Calu3 (cell line): ENCODE measurements around the gene PNMA1. TPM values are rescaled to one million over a fixed set of nuclear protein-coding genes. Genes with fewer than 3 reads are reported as not detected.

ENCODE experiments used
- BruUV-seq: library from RNA; stranded (reverse); fragments of 400-500 nt; replicated peaks from 2 replicates; lab custom pipeline; 2021; lab: Mats Ljungman, UMichigan
- CTCF ChIA-PET: fragments of 300-600 bp; sonication (Branson Sonifier 250); formaldehyde crosslinking; loops from one replicate; lab custom pipeline; 2022; ENCODE audit warnings: antibody characterized with exemption; lab: Charles Lee
- DNase-seq: peaks from one replicate; pipeline ENCODE4 v3.0.0; 2022
- H3K27ac Mint-ChIP-seq: one replicate; pipeline ENCODE4 v1.8.0; 2022; ENCODE audit warnings: mixed read lengths; ENCODE audit not compliant: unreplicated experiment
- H3K27me3 Mint-ChIP-seq: one replicate; pipeline ENCODE4 v1.8.0; 2022; ENCODE audit warnings: mixed read lengths; ENCODE audit not compliant: unreplicated experiment
- H3K36me3 Mint-ChIP-seq: one replicate; pipeline ENCODE4 v1.8.0; 2022; ENCODE audit warnings: mild to moderate bottlenecking, moderate library complexity, mixed read lengths; ENCODE audit not compliant: insufficient read depth, unreplicated experiment
- H3K4me1 Mint-ChIP-seq: one replicate; pipeline ENCODE4 v1.8.0; 2022; ENCODE audit warnings: mild to moderate bottlenecking, low read depth, mixed read lengths; ENCODE audit not compliant: unreplicated experiment
- H3K4me3 Mint-ChIP-seq: one replicate; pipeline ENCODE4 v1.8.0; 2022; ENCODE audit warnings: mild to moderate bottlenecking, low read depth, moderate library complexity, mixed read lengths; ENCODE audit not compliant: unreplicated experiment
- H3K9me3 Mint-ChIP-seq: one replicate; pipeline ENCODE4 v1.8.0; 2022; ENCODE audit warnings: low read depth, mixed read lengths; ENCODE audit not compliant: unreplicated experiment
- intact Hi-C: fragments of 100-400 bp; cut with micrococcal nuclease; formaldehyde crosslinking; loops from one replicate; pipeline ENCODE4 v1.10.0; 2022; ENCODE audit not compliant: unreplicated experiment
- microRNA-seq: library from miRNA; unstranded; fragments of <30 nt; microRNA quantifications from one replicate; pipeline ENCODE4 v1.2.0, GENCODE V29; 2022
- total RNA-seq: library from RNA; stranded (reverse); gene quantifications from 2 replicates; pipeline ENCODE4 v1.2.3, GENCODE V29; 2022
- TF ChIP-seq, protein P1 (sequence below): fragments of 200-600 bp; IDR thresholded peaks from one replicate; pipeline ENCODE4 v1.8.0; 2022; ENCODE audit warnings: antibody characterized with exemption; ENCODE audit not compliant: unreplicated experiment

The PNMA1 gene
- total RNA-seq, 1 experiment from 2014 or later, result 37.2 TPM

DNA sequence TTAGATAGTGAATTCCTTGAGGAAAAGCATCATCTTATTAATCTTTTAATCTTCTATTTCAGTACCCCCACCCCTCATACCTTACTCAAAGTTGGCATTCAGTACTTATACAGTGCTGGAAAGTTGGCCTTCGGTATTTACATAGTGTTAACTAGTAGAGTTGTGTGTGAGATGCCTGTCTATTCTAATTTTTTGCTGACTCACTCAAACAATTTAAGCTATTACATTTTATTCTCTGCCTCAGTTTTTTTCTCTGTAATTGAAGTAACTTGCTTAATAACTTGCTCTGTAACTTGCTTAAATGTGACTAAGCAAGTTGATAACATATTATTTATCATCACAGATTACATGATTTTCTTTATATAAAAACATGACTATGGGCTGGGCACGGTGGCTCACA is 49.1 kb downstream of the PNMA1 start:
- no peak overlapping the region for H3K4me3 Mint-ChIP-seq
- intact Hi-C loops, result no loop called here
- no TSS peak for BruUV-seq

GRCh38 chr14:73663548-73664212 is 50.5 kb downstream of the PNMA1 start:
- BruUV-seq, result no TSS peak
- Mint-ChIP-seq H3K4me1 (peaks cover 11% of the 10 kb centered on the region), H3K9me3 (no peaks in the 10 kb centered on the region), H3K27ac (no peak overlapping the region), H3K36me3 (no peaks in the 10 kb centered on the region), H3K4me3 (no peak overlapping the region), H3K27me3 (no peaks in the 10 kb centered on the region)
- no peak for DNase-seq
- TF ChIP-seq, protein P1, sequence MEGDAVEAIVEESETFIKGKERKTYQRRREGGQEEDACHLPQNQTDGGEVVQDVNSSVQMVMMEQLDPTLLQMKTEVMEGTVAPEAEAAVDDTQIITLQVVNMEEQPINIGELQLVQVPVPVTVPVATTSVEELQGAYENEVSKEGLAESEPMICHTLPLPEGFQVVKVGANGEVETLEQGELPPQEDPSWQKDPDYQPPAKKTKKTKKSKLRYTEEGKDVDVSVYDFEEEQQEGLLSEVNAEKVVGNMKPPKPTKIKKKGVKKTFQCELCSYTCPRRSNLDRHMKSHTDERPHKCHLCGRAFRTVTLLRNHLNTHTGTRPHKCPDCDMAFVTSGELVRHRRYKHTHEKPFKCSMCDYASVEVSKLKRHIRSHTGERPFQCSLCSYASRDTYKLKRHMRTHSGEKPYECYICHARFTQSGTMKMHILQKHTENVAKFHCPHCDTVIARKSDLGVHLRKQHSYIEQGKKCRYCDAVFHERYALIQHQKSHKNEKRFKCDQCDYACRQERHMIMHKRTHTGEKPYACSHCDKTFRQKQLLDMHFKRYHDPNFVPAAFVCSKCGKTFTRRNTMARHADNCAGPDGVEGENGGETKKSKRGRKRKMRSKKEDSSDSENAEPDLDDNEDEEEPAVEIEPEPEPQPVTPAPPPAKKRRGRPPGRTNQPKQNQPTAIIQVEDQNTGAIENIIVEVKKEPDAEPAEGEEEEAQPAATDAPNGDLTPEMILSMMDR, result no peak
- intact Hi-C loops, result no loop called here
- CTCF ChIA-PET, result no interaction called here

More for the DNA sequence above, 49.1 kb downstream of the PNMA1 start:
- no peaks in the 10 kb centered on the region for H3K36me3 Mint-ChIP-seq
- no peak overlapping the region for H3K27ac Mint-ChIP-seq
- H3K4me1 Mint-ChIP-seq, result peaks cover 11% of the 10 kb centered on the region
- no peaks in the 10 kb centered on the region for H3K27me3 Mint-ChIP-seq
- TF ChIP-seq, protein P1, result no peak
- CTCF ChIA-PET, result interaction anchor here (0.6 kb wide), 1 partner anchor 8 kb away, joined by 4 read pairs; no protein-coding TSS in a partner anchor
- H3K9me3 Mint-ChIP-seq, result no peaks in the 10 kb centered on the region
- no peak for DNase-seq

DNA sequence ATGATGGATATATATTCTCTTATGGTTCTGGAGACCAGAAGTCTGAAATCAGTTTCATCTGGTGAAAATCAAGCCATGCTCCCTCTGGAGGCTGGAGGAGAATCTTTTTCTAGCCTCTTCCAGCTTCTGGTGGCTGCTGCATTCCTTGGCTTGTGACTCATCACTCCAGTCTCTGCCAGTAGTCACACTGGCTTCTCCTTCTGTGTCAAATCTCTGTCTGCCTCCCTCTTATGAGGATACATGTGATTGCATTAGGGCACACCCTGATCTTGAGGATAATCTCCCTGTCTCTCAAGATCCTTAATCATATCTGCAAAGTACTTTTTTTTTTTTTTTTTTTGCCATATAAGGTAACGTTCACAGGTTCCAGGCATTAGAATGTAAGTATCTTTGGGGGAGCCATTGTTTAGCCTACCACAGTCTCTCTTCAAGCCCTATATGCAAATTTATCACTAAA is 51.7 kb downstream of the PNMA1 start:
- CTCF ChIA-PET, result interaction anchor here (0.6 to 1.0 kb wide), 5 partner anchors 8 to 137 kb away, joined by 3 to 8 read pairs (median 6); partner anchors contain the start of gene DNAL1
- H3K4me1 Mint-ChIP-seq, result peaks cover 11% of the 10 kb centered on the region
- H3K27ac Mint-ChIP-seq, result no peak overlapping the region
- no peaks in the 10 kb centered on the region for H3K27me3 Mint-ChIP-seq
- intact Hi-C loops, result no loop called here
- TF ChIP-seq, protein P1, result peak; percentile 30
- no peak overlapping the region for H3K4me3 Mint-ChIP-seq
- H3K36me3 Mint-ChIP-seq, result no peaks in the 10 kb centered on the region
- DNase-seq, result peak; percentile 65
- no TSS peak for BruUV-seq
- H3K9me3 Mint-ChIP-seq, result no peaks in the 10 kb centered on the region

DNA sequence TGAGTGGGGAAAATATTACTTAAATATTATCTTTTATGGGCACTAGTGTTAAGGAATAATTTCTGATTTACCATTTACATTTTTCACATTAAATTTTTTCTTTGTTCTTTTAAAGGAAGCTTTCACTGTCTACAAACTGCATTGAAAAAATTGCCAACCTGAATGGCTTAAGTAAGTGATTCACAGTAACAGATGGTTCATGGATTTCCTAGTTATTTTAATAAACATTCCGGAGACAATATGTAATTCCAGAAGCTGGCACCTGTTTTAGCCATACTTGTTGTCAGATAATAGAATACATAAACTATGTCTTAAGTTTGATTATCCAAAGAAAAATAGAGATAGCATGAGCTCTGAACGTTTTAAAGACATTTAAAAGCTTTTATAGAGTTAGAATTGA is 52.3 kb downstream of the PNMA1 start:
- Mint-ChIP-seq H3K9me3 (no peaks in the 10 kb centered on the region), H3K36me3 (no peaks in the 10 kb centered on the region), H3K4me1 (peaks cover 11% of the 10 kb centered on the region), H3K4me3 (no peak overlapping the region), H3K27ac (no peak overlapping the region), H3K27me3 (no peaks in the 10 kb centered on the region)
- BruUV-seq, result no TSS peak
- TF ChIP-seq, protein P1, result no peak
- DNase-seq, result no peak
- intact Hi-C loops, result no loop called here
- CTCF ChIA-PET, result interaction anchor here (0.7 to 1.0 kb wide), 2 partner anchors 12 to 17 kb away, joined by 4 to 7 read pairs; partner anchors contain the start of gene DNAL1

Small RNA genes within 50 kb of the gene (microRNA-seq; reads per million reads assigned to microRNA genes)
- gene MIR4505, result not detected

Other genes with a start within 250 kb of the PNMA1 start
- 16.9 and 19.9 TPM in 2 replicates for gene RIOX1, start 223.5 kb downstream of the PNMA1 start, total RNA-seq
- 3.6 and 4.5 TPM in 2 replicates for gene ACOT1, start 177.2 kb downstream of the PNMA1 start, total RNA-seq
- 0.10 TPM in 1 of 2 replicates, not detected in the other for gene HEATR4, start 155.4 kb downstream of the PNMA1 start, total RNA-seq
- 18.5 and 21.9 TPM in 2 replicates for gene ACOT2, start 145.2 kb downstream of the PNMA1 start, total RNA-seq
- 1.1 and 1.6 TPM in 2 replicates for gene ACOT4, start 122.5 kb downstream of the PNMA1 start, total RNA-seq
- not detected in 2 replicates for gene ACOT6, start 101.9 kb downstream of the PNMA1 start, total RNA-seq
- gene DNAL1, start 69.4 kb downstream of the PNMA1 start, total RNA-seq, result 15.2 and 17.0 TPM in 2 replicates
- gene PTGR2, start 137.4 kb upstream of the PNMA1 start, total RNA-seq, result 9.4 and 12.0 TPM in 2 replicates
- 37.6 and 39.7 TPM in 2 replicates for gene ZNF410, start 172.5 kb upstream of the PNMA1 start, total RNA-seq
- gene FAM161B, start 235.7 kb upstream of the PNMA1 start, total RNA-seq, result 1.6 and 1.7 TPM in 2 replicates
- gene COQ6, start 235.9 kb upstream of the PNMA1 start, total RNA-seq, result 21.9 and 24.5 TPM in 2 replicates